SK-N-SH (cell line): ENCODE results near the gene LRRC1. TPM values are rescaled to one million over a fixed set of nuclear protein-coding genes. Genes with fewer than 3 reads are reported as not detected.

Experiments
- CTCF ChIA-PET: fragments of 300-600, 350-600 bp; formaldehyde crosslinking; extraction: SDS; loops from one replicate; lab custom pipeline; 2021; lab: Yijun Ruan, JAX
- POLR2A ChIA-PET: fragments of 350-600 bp; sonication (Branson Sonifier 250); formaldehyde crosslinking; extraction: SDS; loops from one replicate; lab custom pipeline; 2020; ENCODE audit warnings: antibody characterized with exemption, inconsistent platforms; lab: Yijun Ruan, JAX
- DNase-seq: peaks from one replicate; pipeline ENCODE4 v3.0.0; 2012
- H2AFZ ChIP-seq: fragments of 200-600 bp; sonication (generic); 2 replicates; pipeline ENCODE4 v1.8.1; 2016; ENCODE audit warnings: antibody characterized with exemption, mild to moderate bottlenecking, low read depth
- H3F3A ChIP-seq: fragments of 200-600 bp; sonication (generic); replicated peaks from 2 replicates; pipeline ENCODE3; 2016; ENCODE audit warnings: antibody characterized with exemption, mild to moderate bottlenecking; ENCODE audit not compliant: insufficient read depth
- H3K27ac ChIP-seq, 2 experiments: fragments of 200-500 bp in 1 of 2; fragments of 200-600 bp in 1 of 2; sonication (Bioruptor generic) in 1 of 2; sonication (generic), shearing (Covaris generic) in 1 of 2; 2 replicates each; pipeline versions ENCODE4 v1.5.1 to v1.6.1; 2014 to 2016; ENCODE audit warnings: low read depth in 2 of 2, inconsistent platforms in 1 of 2, low read length in 1 of 2, mild to moderate bottlenecking in 1 of 2, mixed read lengths in 1 of 2
- H3K27me3 ChIP-seq: fragments of 200-600 bp; sonication (generic), shearing (Covaris generic); 2 replicates; pipeline ENCODE4 v1.6.1; 2016; ENCODE audit warnings: mixed run types; ENCODE audit not compliant: insufficient read depth
- H3K36me3 ChIP-seq, 2 experiments: fragments of 200-500 bp in 1 of 2; fragments of 200-600 bp in 1 of 2; sonication (Bioruptor generic) in 1 of 2; sonication (generic) in 1 of 2; replicated peaks in 1 of 2; 2 replicates each; pipeline versions ENCODE3 to v1.5.1; 2014 to 2016; ENCODE audit warnings: low read length in 1 of 2, mild to moderate bottlenecking in 1 of 2; ENCODE audit not compliant: insufficient read depth in 2 of 2, control insufficient read depth in 1 of 2
- H3K4me1 ChIP-seq, 2 experiments: fragments of 200-500 bp in 1 of 2; fragments of 200-600 bp in 1 of 2; sonication (Bioruptor generic) in 1 of 2; sonication (generic), shearing (Covaris generic) in 1 of 2; 2 replicates each; pipeline versions ENCODE4 v1.5.1 to v1.6.1; 2014 to 2016; ENCODE audit warnings: low read depth in 1 of 2, low read length in 1 of 2, mixed run types in 1 of 2; ENCODE audit not compliant: insufficient read depth in 2 of 2, control insufficient read depth in 1 of 2
- H3K4me2 ChIP-seq: fragments of 200-600 bp; sonication (generic), shearing (Covaris generic); 2 replicates; pipeline ENCODE4 v1.6.1; 2017; ENCODE audit warnings: mixed run types
- H3K4me3 ChIP-seq, 2 experiments: fragments of 200-500 bp in 1 of 2; fragments of 200-600 bp in 1 of 2; sonication (Bioruptor generic) in 1 of 2; sonication (generic), shearing (Covaris generic) in 1 of 2; 2 replicates each; pipeline versions ENCODE4 v1.5.1 to v1.8.1; 2014 to 2016; ENCODE audit warnings: low read depth in 2 of 2, inconsistent platforms in 1 of 2, low read length in 1 of 2, mild to moderate bottlenecking in 1 of 2, mixed read lengths in 1 of 2, moderate library complexity in 1 of 2
- H3K79me2 ChIP-seq: fragments of 200-600 bp; sonication (generic); 2 replicates; pipeline ENCODE4 v1.8.1; 2017; ENCODE audit warnings: mild to moderate bottlenecking; ENCODE audit not compliant: insufficient read depth
- H3K9ac ChIP-seq: fragments of 200-600 bp; sonication (generic); 2 replicates; pipeline ENCODE4 v1.6.1; 2017; ENCODE audit warnings: mixed run types
- H3K9me2 ChIP-seq: fragments of 200-600 bp; sonication (generic); 2 replicates; pipeline ENCODE4 v1.6.1; 2017; ENCODE audit warnings: mixed run types
- H3K9me3 ChIP-seq: fragments of 200-600 bp; sonication (generic); 2 replicates; pipeline ENCODE4 v1.6.1; 2017; ENCODE audit warnings: mixed run types, mild to moderate bottlenecking, moderate library complexity
- H4K20me1 ChIP-seq: fragments of 200-600 bp; sonication (generic); 2 replicates; pipeline ENCODE4 v1.6.1; 2017; ENCODE audit warnings: mild to moderate bottlenecking, mixed run types; ENCODE audit not compliant: insufficient read depth
- CHD2 ChIP-seq: fragments of 150-350 bp; IDR thresholded peaks from 2 replicates; pipeline ENCODE4 v1.6.1; 2018; ENCODE audit warnings: low read length; ENCODE audit not compliant: partially characterized antibody
- CTCF ChIP-seq: fragments of 200-600 bp; sonication (generic); IDR thresholded peaks from 2 replicates; pipeline ENCODE4 v1.6.1; 2017; ENCODE audit warnings: antibody characterized with exemption, mild to moderate bottlenecking, moderate library complexity
- EP300 ChIP-seq, 2 experiments: IDR thresholded peaks; 2 replicates each; pipeline versions ENCODE4 v1.4.0 to v1.6.1; 2012; ENCODE audit warnings: borderline replicate concordance in 1 of 2, low read depth in 1 of 2, low read length in 1 of 2
- FOXJ3 ChIP-seq: sonication (generic); formaldehyde crosslinking; IDR thresholded peaks from 2 replicates; pipeline ENCODE4 v1.5.1; 2020; ENCODE audit warnings: mild to moderate bottlenecking, missing genetic modification reagents
- GABPA ChIP-seq: IDR thresholded peaks from 2 replicates; pipeline ENCODE4 v1.4.0; 2012; ENCODE audit warnings: low read depth, mild to moderate bottlenecking
- IRF3 ChIP-seq: fragments of 150-350 bp; IDR thresholded peaks from 2 replicates; pipeline ENCODE4 v1.6.1; 2016; ENCODE audit warnings: mild to moderate bottlenecking, low read depth, low read length
- JUND ChIP-seq: IDR thresholded peaks from 2 replicates; pipeline ENCODE4 v1.4.0; 2012
- MEF2A ChIP-seq: IDR thresholded peaks from 2 replicates; pipeline ENCODE4 v1.4.0; 2012; ENCODE audit warnings: low read depth, borderline replicate concordance
- MXI1 ChIP-seq: IDR thresholded peaks from 2 replicates; pipeline ENCODE4 v1.6.1; 2012; ENCODE audit warnings: mild to moderate bottlenecking, low read depth, low read length, improper control_type of control experiment
- NFIC ChIP-seq: IDR thresholded peaks from 2 replicates; pipeline ENCODE4 v1.4.0; 2012; ENCODE audit warnings: borderline replicate concordance
- POLR2AphosphoS5 ChIP-seq: IDR thresholded peaks from 2 replicates; pipeline ENCODE4 v1.6.1; 2012; ENCODE audit warnings: low read depth, low read length
- RCOR1 ChIP-seq: fragments of 150-350 bp; IDR thresholded peaks from 2 replicates; pipeline ENCODE4 v1.6.1; 2017; ENCODE audit warnings: antibody characterized with exemption, low read length
- RFX5 ChIP-seq: IDR thresholded peaks from 2 replicates; pipeline ENCODE4 v1.6.1; 2012; ENCODE audit warnings: mild to moderate bottlenecking, improper control_type of control experiment, low read length
- RXRA ChIP-seq: IDR thresholded peaks from 2 replicates; pipeline ENCODE4 v1.4.0; 2012; ENCODE audit warnings: low read depth, mild to moderate bottlenecking, borderline replicate concordance
- SMC3 ChIP-seq: IDR thresholded peaks from 2 replicates; pipeline ENCODE4 v1.6.1; 2012; ENCODE audit warnings: low read depth, low read length, improper control_type of control experiment
- TEAD4 ChIP-seq: IDR thresholded peaks from 2 replicates; pipeline ENCODE4 v1.4.0; 2012; ENCODE audit warnings: mild to moderate bottlenecking, borderline replicate concordance; ENCODE audit not compliant: insufficient read depth
- USF1 ChIP-seq: IDR thresholded peaks from 2 replicates; pipeline ENCODE4 v1.4.0; 2012; ENCODE audit warnings: low read depth, borderline replicate concordance
- ZBTB33 ChIP-seq: IDR thresholded peaks from 2 replicates; pipeline ENCODE4 v1.4.0; 2012; ENCODE audit warnings: low read depth, borderline replicate concordance
- whole genome bisulfite sequencing: methylation state at CpG from one replicate; pipeline ENCODE4 v1.1.6; 2017; ENCODE audit warnings: low lambda C conversion rate; 5-methylcytosine and 5-hydroxymethylcytosine counted together
- polyA plus RNA-seq, 3 experiments: library from polyadenylated mRNA; depleted of rRNA; stranded (reverse); fragments of >200 nt; gene quantifications; 2 replicates each; pipeline ENCODE4 v1.2.3, GENCODE V29; 2012

The LRRC1 gene
- polyA plus RNA-seq, 1 of the 3 experiments (the other 2 are of a cell fraction), result 0.84 TPM

GRCh38 chr6:53912661-53913060 lies 117.9 kb downstream of the LRRC1 start:
- TF ChIP-seq MXI1 (no peak), FOXJ3 (CRISPR knock-in tag) (no peak), GABPA (no peak), RXRA (no peak), EP300 (IDR thresholded peaks at IDR 0.05; ENCODE audit: borderline replicate concordance in 1 of 2, low read depth in 1 of 2, low read length in 1 of 2) (no peak), USF1 (no peak), NFIC (no peak), MEF2A (no peak), POLR2AphosphoS5 (no peak), RCOR1 (no peak), SMC3 (no peak), JUND (no peak), IRF3 (no peak), TEAD4 (no peak), CHD2 (no peak), RFX5 (no peak), ZBTB33 (no peak), CTCF (no peak)
- TF ChIP-seq, all 33 proteins: peak for 0
- ChIA-PET CTCF (no interaction called here), POLR2A (no interaction called here)
- 45% methylated on average over 1 of the region's 1 CpG for WGBS
- no peaks in the 10 kb centered on the region for H3K9me3 ChIP-seq
- H3K9me2 ChIP-seq, result no peaks in the 10 kb centered on the region
- no peaks in the 10 kb centered on the region for H3K27me3 ChIP-seq
- H3K9ac ChIP-seq, result no peak overlapping the region
- no peak overlapping the region for H3K4me2 ChIP-seq
- H3F3A ChIP-seq, result no peaks in the 10 kb centered on the region
- no peak overlapping the region for H3K27ac ChIP-seq
- no peak overlapping the region for H2AFZ ChIP-seq
- no peak overlapping the region for H3K4me3 ChIP-seq
- no peak for DNase-seq
- H3K36me3 ChIP-seq, result no peaks in the 10 kb centered on the region
- H3K79me2 ChIP-seq, result no peaks in the 10 kb centered on the region
- H4K20me1 ChIP-seq, result no peaks in the 10 kb centered on the region
- no peaks in the 10 kb centered on the region for H3K4me1 ChIP-seq
